ENCODE results near the gene ABCC4.

DNA sequence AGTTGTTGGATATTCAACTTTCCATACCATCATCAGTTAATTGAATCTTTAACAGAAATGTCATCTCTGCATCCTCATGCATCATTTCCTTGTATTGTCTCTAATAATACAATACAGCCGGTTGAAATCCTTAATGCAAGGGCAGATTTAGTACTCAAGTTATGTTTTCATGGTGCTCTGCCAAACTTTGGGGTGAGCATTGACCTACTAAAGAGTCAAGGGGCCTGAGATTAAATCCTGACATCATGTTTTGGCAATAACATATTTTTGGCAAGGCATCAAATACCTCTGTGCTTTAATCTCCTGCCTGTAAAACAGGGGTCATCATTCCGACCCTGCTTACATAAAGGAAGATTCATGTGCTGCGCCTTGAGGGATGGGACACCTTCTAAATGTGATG lies 42.7 kb upstream of the ABCC4 start:
- TF ChIP-seq, protein P1, sequence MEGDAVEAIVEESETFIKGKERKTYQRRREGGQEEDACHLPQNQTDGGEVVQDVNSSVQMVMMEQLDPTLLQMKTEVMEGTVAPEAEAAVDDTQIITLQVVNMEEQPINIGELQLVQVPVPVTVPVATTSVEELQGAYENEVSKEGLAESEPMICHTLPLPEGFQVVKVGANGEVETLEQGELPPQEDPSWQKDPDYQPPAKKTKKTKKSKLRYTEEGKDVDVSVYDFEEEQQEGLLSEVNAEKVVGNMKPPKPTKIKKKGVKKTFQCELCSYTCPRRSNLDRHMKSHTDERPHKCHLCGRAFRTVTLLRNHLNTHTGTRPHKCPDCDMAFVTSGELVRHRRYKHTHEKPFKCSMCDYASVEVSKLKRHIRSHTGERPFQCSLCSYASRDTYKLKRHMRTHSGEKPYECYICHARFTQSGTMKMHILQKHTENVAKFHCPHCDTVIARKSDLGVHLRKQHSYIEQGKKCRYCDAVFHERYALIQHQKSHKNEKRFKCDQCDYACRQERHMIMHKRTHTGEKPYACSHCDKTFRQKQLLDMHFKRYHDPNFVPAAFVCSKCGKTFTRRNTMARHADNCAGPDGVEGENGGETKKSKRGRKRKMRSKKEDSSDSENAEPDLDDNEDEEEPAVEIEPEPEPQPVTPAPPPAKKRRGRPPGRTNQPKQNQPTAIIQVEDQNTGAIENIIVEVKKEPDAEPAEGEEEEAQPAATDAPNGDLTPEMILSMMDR (IDR thresholded peaks at IDR 0.05; ENCODE audit: low read depth, low read length) = no peak
- no peak for TF ChIP-seq EZH2phosphoT487 (IDR thresholded peaks at IDR 0.05; ENCODE audit: low read depth)
